Measurements from ENCODE around the gene RAC2.
A peak's percentile ranks its signal among the peaks of the same experiment; 100 is the strongest.

RAC2 gene

GRCh38 chr22:37184816-37185541 is 59.1 kb downstream of the RAC2 start:
- DNase-seq, result no peak

- DNase-seq, result no peak
Observed at GRCh38 chr22:37184380-37184755, 59.7 kb downstream of the RAC2 start.

GRCh38 chr22:37183432-37184379 is 60.4 kb downstream of the RAC2 start:
- DNase-seq, result no peak

- no peak for DNase-seq
Observed at GRCh38 chr22:37182949-37183245, 61.2 kb downstream of the RAC2 start.

GRCh38 chr22:37182101-37182948 is 61.7 kb downstream of the RAC2 start:
- no peak for DNase-seq

- DNase-seq, result no peak
Observed at GRCh38 chr22:37181681-37182080, 62.4 kb downstream of the RAC2 start.

GRCh38 chr22:37180531-37181231 is 63.4 kb downstream of the RAC2 start:
- DNase-seq, result no peak

GRCh38 chr22:37179622-37180420 is 64.2 kb downstream of the RAC2 start:
- no peak for DNase-seq

GRCh38 chr22:37179126-37179470 is 65.0 kb downstream of the RAC2 start:
- no peak for DNase-seq

GRCh38 chr22:37178350-37179125 is 65.5 kb downstream of the RAC2 start:
- no peak for DNase-seq

- no peak for DNase-seq
Observed at GRCh38 chr22:37177755-37178154, 66.3 kb downstream of the RAC2 start.

- no peak for DNase-seq
Observed at GRCh38 chr22:37177221-37177620, 66.8 kb downstream of the RAC2 start.

- peak in 1 of 2 donors; percentile 10 for DNase-seq
Observed at GRCh38 chr22:37176464-37177061, 67.5 kb downstream of the RAC2 start.

GRCh38 chr22:37175414-37176281 is 68.4 kb downstream of the RAC2 start:
- DNase-seq, result no peak

Data from hippocampal formation (tissue), 2 donors.